NCI-H460 (cell line): Measurements from ENCODE around the gene MPRIP. TPM values are rescaled to one million over a fixed set of nuclear protein-coding genes. Genes with fewer than 3 reads are reported as not detected.
"Not testable (repeated sequence)": the region's sequence is repeated elsewhere in the genome, so short reads cannot be mapped to it uniquely, and the experiment has no call there.

ENCODE experiments used
- DNase-seq: peaks from one replicate; pipeline ENCODE4 v3.0.0-alpha.2; 2016; ENCODE audit warnings: low read depth; ENCODE audit errors: extremely low read depth
- polyA plus RNA-seq: library from polyadenylated mRNA; depleted of rRNA; stranded (reverse); fragments of >200 nt; gene quantifications from 2 replicates; pipeline ENCODE4 v1.2.3, GENCODE V29; 2014; cell fraction: nucleus; rRNA removed
- total RNA-seq: library from RNA; depleted of rRNA; stranded (reverse); fragments of >200 nt; shearing (Covaris generic); gene quantifications from 2 replicates; pipeline ENCODE4 v1.2.3, GENCODE V29; 2014; rRNA removed

Gene MPRIP, protein sequence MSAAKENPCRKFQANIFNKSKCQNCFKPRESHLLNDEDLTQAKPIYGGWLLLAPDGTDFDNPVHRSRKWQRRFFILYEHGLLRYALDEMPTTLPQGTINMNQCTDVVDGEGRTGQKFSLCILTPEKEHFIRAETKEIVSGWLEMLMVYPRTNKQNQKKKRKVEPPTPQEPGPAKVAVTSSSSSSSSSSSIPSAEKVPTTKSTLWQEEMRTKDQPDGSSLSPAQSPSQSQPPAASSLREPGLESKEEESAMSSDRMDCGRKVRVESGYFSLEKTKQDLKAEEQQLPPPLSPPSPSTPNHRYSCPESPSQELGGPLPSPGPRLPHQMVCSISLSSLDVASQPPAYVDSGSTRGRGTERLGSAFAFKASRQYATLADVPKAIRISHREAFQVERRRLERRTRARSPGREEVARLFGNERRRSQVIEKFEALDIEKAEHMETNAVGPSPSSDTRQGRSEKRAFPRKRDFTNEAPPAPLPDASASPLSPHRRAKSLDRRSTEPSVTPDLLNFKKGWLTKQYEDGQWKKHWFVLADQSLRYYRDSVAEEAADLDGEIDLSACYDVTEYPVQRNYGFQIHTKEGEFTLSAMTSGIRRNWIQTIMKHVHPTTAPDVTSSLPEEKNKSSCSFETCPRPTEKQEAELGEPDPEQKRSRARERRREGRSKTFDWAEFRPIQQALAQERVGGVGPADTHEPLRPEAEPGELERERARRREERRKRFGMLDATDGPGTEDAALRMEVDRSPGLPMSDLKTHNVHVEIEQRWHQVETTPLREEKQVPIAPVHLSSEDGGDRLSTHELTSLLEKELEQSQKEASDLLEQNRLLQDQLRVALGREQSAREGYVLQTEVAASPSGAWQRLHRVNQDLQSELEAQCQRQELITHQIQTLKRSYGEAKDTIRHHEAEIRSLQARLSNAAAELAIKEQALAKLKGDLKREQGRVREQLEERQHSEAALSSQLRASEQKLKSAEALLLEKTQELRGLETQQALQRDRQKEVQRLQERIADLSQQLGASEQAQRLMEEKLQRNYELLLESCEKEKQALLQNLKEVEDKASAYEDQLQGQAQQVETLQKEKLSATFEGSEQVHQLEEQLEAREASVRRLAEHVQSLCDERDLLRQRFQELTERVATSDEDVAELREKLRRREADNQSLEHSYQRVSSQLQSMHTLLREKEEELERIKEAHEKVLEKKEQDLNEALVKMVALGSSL (N-terminal part only)
- 80.2 and 87.9 TPM in 2 replicates for total RNA-seq
- 75.6 and 85.4 TPM in 2 replicates for polyA plus RNA-seq

- no peak for DNase-seq
Measured at GRCh38 chr17:17042384-17042736, at the start of gene MPRIP. Gene MPRIP, plus strand, starts transcription at chr17:17042457. Its CDS starts 392 bp downstream, at chr17:17042849.

GRCh38 chr17:16994631-16995030 is 47.6 kb upstream of the MPRIP start:
- no peak for DNase-seq

GRCh38 chr17:16995930-16996329 is 46.3 kb upstream of the MPRIP start:
- DNase-seq = no peak

GRCh38 chr17:16996726-16997125 is 45.5 kb upstream of the MPRIP start:
- DNase-seq = not testable (repeated sequence)

- DNase-seq = peak; percentile 13
Measured at GRCh38 chr17:16997514-16998429, 44.5 kb upstream of the MPRIP start.

DNA sequence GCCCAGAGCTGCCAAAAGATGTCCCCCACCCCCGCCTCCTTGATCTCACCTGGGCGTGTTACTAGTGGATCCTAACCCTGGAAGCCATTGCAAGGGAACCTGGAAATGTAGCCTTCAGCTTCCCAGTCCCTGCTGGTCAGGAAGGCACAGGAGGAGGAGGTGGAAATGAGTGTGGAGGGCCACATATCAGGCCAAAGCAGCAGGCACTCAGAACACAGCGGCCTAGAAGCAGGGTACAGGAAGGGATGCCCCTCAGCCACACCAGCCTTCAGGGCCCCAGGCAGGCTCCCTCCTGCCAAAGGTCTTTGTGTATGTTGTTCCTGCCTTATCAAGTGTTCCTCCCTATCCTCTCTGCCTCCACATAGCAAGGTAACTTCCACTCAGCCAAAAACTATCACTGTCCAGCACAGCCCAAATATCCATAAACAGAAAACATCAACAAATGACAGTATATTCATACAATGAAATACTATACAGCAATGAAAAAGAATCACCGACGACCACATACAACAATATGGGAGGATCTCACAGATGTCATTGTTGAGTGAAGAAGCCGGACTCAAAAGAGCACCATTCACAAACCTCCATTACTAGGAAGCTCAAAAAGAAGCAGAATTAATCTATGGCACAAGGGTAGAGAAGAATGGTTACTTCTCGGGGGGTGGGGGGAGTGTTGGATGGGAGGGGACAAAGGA is 42.2 kb upstream of the MPRIP start:
- DNase-seq = no peak

- no peak for DNase-seq
Measured at GRCh38 chr17:17001076-17001777, 41.0 kb upstream of the MPRIP start.

- peak; percentile 57 for DNase-seq
Measured at GRCh38 chr17:17001874-17002520, 40.3 kb upstream of the MPRIP start.

DNA sequence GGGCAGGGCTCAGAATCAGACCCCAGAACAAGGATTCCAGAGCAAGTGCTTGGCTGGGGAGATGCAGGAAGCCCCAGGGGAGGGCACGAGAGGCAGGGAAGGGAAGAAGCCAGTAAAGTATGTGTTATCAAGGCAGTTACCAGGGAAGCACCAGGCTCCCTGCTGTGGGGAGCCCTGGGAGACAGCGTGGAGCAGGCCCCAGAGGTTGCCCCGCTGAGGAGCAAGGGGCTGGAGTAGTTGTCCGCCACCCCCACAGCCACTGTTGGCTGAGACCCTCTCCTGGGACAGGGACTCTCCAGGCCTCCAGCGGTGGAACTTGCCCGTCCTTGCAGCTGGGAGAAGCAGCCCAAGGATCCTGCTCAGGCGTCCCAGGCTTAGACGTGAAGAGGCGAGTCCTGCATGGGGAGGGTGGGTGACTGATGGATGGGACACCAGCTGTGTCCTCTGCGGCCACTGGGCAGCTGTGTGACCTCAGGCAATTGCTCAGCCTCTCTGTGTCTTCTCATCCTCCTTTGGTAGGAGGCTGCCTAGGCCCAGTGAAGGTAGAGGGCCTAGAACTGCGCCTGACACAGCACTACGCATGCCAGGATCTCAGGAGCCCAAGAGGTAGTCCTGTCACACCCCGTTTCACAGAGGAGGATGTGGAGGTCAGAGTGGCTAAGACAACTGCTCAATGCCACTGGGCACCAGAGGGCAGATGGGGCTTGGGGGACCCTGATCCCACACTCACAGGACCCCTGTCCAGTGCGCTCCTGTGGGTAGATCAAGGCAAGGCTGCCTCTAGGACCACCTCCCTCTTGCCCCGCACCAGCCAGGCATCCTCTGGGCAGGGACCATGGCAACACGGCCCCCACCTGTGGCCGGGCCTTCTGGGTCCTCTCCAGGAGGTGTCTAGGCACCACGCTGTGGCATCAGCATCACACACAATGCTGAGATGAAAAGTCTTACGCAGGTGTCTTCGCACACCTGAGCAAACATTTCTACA is 39.2 kb upstream of the MPRIP start:
- DNase-seq = not testable (repeated sequence)

GRCh38 chr17:17004251-17004996 is 37.8 kb upstream of the MPRIP start:
- DNase-seq = no peak

DNA sequence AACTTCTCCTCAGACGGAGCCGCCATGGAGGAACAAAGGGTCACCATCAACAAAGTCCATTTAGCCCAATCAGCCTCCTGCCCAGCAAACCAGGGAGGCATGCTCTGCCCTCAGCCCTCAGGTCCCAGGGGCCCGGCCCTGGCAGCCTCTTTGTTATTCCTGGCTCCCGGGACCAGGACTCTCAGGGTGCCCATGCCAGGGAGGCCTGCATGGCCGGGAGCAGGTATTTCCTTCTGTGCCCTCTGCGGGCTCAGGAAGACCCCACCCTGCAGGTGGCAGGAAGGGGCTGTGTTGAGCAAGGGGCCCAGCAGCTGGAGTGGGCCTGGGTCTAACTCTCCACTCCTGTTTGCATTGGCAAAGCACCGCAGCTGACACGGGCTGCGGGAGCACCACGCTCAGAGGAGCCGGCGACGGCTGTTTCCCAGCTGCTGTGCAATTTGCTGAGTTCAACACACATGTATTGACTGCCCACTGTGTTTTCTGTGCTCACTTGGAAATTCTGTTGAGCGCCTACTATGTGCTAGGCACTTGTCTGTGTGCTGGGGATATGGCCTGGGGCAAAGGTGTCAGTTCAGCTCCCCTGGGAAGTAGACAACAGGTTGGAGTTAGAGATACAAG is 37.2 kb upstream of the MPRIP start:
- not testable (repeated sequence) for DNase-seq

DNA sequence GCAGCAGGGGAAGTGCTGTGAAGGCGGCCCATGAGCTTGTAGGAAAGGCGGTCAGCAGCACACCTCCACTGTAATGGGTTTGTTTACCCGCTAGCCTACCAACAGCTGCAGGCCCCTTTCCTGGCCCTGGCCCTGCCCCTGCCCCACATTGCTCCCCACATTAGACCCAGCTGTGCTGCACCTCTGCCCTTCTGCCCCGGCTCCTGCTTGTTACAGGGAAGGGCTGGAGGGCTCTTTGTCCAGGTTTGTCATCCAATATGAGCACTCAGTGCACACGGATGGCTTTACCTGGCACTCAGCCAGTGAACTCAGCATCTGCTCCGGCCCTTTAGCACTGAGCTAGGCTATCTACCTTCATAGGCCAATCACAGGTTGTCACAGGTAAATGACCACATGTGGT is 34.4 kb upstream of the MPRIP start:
- not testable (repeated sequence) for DNase-seq

DNA sequence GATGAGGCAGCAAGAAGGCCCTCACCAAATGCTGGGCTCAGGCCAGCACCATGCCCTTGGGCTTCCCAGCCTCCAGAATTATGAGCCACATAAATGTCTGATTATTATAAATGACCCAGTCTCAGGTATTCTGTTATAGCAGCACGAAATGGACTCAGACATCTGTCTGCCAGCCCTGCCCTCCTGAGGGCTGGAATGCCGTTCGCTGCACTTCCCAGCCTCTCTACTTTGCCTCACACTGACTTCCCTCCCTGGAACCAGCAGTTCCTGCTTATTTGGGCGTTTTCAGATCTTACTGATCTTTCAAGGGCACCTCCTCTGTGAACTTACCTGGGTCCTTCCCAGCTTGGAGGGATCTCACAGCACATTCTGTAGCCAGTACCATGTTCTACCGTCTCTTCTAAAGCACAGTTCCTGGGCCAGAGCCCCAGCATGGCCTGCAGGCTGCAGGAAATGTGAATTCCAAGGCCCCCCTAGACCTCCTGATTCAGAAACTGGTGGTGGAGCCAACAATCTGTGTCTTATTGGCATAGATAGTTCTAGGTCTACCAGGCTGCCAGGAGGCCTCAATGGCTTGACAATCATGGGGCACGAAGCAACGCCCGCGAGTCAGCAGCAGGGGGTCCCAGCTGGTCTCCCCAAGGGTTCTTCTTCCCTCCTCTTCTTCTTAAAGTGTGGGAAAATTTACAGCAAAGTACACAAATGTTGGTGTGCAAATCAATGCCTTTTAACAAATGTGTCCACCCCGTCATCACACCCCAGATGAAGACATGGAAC is 33.4 kb upstream of the MPRIP start:
- DNase-seq = not testable (repeated sequence)

DNA sequence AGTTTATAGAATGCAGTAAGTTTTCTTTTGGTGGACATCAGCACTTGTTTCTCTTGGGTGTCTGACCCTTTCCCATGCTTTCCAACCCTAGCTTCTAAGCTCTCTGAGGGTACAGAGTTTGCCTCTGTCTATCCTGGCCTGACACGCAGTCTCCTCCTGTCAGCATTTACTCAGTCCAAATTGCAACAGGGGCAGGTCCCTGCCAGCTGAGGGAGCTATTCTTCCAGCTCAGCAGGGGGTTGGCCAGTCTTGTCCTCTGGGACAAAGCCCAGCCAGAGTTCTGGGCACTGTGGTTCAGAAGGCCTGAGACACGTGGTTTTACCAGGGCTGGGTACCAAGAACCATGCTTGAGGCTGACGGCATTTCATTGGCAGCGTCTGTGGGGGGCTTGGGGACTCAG is 32.3 kb upstream of the MPRIP start:
- not testable (repeated sequence) for DNase-seq

GRCh38 chr17:17010545-17011034 is 31.7 kb upstream of the MPRIP start:
- DNase-seq = not testable (repeated sequence)
